ENCODE data around the gene LHX8.

DNA sequence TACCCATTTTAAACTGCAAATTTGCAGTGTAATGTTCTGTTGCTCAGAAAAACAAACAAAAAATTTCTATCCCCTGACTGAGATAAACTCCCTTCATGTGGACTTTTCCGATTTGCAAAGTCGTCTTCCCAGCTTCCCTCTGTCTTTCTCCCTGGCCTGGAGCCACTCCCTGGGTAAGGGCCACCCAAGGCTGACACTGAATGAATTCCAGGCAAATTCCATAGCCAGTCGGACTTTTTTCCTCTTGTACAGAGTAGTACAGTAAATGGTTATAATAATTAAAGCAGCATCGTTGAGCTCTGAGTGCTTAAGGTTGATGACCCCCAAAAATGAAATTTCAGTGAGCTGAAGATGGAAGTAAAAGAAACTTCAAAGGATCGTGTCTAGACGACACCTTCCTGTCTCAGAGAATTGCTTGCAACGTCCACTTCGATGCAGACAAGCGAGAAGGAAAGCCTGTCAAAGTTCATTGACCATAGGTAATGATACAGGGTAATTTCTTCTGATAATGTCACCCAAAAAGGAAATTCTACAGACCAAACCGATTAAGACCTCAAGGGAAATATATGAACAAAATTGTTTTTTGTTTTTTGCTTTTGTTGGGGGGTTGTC, 33.6 kb upstream of the LHX8 start:
- TF ChIP-seq, protein P1, sequence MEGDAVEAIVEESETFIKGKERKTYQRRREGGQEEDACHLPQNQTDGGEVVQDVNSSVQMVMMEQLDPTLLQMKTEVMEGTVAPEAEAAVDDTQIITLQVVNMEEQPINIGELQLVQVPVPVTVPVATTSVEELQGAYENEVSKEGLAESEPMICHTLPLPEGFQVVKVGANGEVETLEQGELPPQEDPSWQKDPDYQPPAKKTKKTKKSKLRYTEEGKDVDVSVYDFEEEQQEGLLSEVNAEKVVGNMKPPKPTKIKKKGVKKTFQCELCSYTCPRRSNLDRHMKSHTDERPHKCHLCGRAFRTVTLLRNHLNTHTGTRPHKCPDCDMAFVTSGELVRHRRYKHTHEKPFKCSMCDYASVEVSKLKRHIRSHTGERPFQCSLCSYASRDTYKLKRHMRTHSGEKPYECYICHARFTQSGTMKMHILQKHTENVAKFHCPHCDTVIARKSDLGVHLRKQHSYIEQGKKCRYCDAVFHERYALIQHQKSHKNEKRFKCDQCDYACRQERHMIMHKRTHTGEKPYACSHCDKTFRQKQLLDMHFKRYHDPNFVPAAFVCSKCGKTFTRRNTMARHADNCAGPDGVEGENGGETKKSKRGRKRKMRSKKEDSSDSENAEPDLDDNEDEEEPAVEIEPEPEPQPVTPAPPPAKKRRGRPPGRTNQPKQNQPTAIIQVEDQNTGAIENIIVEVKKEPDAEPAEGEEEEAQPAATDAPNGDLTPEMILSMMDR (IDR thresholded peaks at IDR 0.05; ENCODE audit: low read depth, low read length): no peak
- no peak for TF ChIP-seq EZH2phosphoT487 (IDR thresholded peaks at IDR 0.05; ENCODE audit: low read depth)
